Omental fat pad (tissue), 4 donors: Measurements from ENCODE around the gene COL6A2. TPM values are rescaled to one million over a fixed set of nuclear protein-coding genes. Genes with fewer than 3 reads are reported as not detected.

Experiments
- ATAC-seq: fragments of 150-250 bp; one replicate; pipeline ENCODE4 v1.9.1; 2016; ENCODE audit warnings: mild to moderate bottlenecking, moderate library complexity; ENCODE audit not compliant: low FRiP score
- DNase-seq: peaks from one replicate; pipeline ENCODE4 v3.0.0-alpha.2; 2019; ENCODE audit warnings: low spot score
- CTCF ChIP-seq, 3 donors: fragments of 450-650 bp; IDR thresholded peaks; one replicate each; pipeline ENCODE4 v1.5.1; 2016 to 2017; ENCODE audit warnings: antibody characterized with exemption in 3 of 3, mild to moderate bottlenecking in 3 of 3, moderate library complexity in 2 of 3
- total RNA-seq, 4 donors: library from RNA; depleted of rRNA; stranded (reverse); fragments of >200 nt; gene quantifications; one replicate each; pipeline ENCODE4 v1.1.0, GENCODE V29; 2016

Gene COL6A2
- total RNA-seq, 4 donors from 2014 or later: 480 to 1,153 (median 616) TPM

GRCh38 chr21:46065215-46065913 is 32.5 kb upstream of the COL6A2 start:
- DNase-seq (no peak), ATAC-seq (peak; percentile 29)
- no peak for TF ChIP-seq CTCF (IDR thresholded peaks at IDR 0.05)

DNA sequence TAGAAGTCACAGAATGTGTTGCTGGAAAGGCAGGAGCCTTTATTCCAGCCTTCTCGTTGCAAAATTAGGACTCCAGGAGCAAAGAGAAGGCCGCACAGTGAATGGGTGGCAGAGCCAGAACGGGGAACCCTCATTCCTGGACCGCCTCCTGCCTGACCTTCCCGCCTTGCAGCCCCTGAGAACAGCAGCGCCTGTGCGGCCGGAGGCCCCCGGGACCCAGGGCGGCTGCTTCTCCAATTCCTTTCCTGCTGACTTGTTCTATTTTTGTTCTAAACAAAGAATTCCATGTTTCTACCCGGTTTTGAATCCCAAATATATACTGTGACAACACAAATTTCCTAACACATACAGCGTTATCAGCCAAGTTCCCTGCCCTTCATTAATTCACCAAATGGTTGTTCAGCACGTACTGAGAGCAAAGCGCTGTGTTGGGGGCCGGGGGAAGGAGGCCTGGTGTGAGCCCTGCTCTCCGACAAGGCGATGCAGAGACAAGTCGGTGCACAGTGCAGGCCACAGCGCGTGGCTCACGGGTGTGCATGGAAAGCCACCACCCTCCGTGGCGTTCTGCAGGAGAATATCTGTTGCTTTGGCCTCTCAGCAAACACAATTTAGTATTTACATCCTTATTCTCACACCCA is 31.9 kb upstream of the COL6A2 start:
- DNase-seq (no peak), ATAC-seq (no peak)

GRCh38 chr21:46066591-46067331 is 31.2 kb upstream of the COL6A2 start:
- no peak for TF ChIP-seq CTCF (IDR thresholded peaks at IDR 0.05)
- ATAC-seq: peak; percentile 39
- DNase-seq: no peak

More for the DNA sequence above, 31.9 kb upstream of the COL6A2 start:
- no peak for TF ChIP-seq CTCF (IDR thresholded peaks at IDR 0.05)

DNA sequence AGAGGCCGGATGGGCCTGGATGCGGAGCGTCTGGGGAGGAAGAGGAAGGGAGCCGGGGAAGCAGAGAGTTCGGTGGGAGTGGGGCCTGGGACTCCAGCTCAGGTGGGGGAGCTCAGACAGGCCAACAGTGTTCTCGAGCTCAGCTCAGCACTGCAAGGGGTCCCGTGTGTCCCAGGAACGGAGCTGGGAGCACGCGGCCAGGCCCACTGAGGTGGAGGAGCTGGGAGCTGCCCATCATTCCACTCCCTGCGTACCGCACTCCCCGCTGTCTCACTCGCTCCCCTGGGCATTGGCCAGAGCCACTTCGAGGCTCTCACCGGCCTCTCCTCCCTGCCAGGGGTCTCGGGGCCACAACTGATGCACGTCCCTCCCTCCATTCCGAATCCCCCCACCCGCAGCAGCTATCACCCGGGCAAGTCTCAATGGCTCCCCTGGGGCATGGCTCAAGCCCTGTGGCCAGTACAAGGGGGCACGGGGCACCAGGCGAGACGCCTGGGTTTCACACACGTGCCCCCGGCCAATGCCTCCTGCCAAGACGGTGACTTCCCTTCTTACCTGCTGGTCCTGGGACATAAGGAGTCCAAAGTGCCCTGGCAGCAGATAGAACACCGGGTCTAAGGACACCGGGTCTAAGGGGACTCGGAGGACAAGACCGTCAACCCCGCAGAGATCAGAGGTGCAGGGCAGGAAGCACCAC is 30.3 kb upstream of the COL6A2 start:
- no peak for TF ChIP-seq CTCF (IDR thresholded peaks at IDR 0.05)
- DNase-seq (no peak), ATAC-seq (no peak)

GRCh38 chr21:46068516-46069079 is 29.3 kb upstream of the COL6A2 start:
- ATAC-seq (no peak), DNase-seq (no peak)
- TF ChIP-seq CTCF (IDR thresholded peaks at IDR 0.05): no peak

- ATAC-seq (no peak), DNase-seq (no peak)
- TF ChIP-seq CTCF (IDR thresholded peaks at IDR 0.05): no peak
Measured at GRCh38 chr21:46069166-46069565, 28.7 kb upstream of the COL6A2 start.
